GM12878 (cell line): ENCODE measurements around the gene RPS6KC1.

Source experiments
- CEBPB ChIP-seq, 2 experiments: fragments of 150-350 bp in 1 of 2; IDR thresholded peaks; 2 replicates each; pipeline ENCODE4 v1.6.1; 2012 to 2014; ENCODE audit warnings: low read depth in 2 of 2, low read length in 2 of 2, borderline replicate concordance in 1 of 2, inconsistent platforms in 1 of 2
- CHD2 ChIP-seq: IDR thresholded peaks from 2 replicates; pipeline ENCODE4 v1.6.1; 2011; ENCODE audit warnings: low read depth, low read length, improper control_type of control experiment, borderline replicate concordance
- CREB1 ChIP-seq: IDR thresholded peaks from 2 replicates; pipeline ENCODE4 v1.6.1; 2012; ENCODE audit warnings: low read depth, mild to moderate bottlenecking, inconsistent platforms
- KDM1A ChIP-seq: fragments of 200-600 bp; sonication (generic); IDR thresholded peaks from 2 replicates; pipeline ENCODE4 v1.6.1; 2016; ENCODE audit warnings: borderline replicate concordance
- POLR2A ChIP-seq: IDR thresholded peaks from 2 replicates; pipeline ENCODE4 v1.6.1; 2011; ENCODE audit warnings: low read depth, mild to moderate bottlenecking, low read length
- TCF12 ChIP-seq: IDR thresholded peaks from 2 replicates; pipeline ENCODE4 v1.6.1; 2011; ENCODE audit warnings: low read depth, mild to moderate bottlenecking, low read length
- YY1 ChIP-seq: IDR thresholded peaks from 2 replicates; pipeline ENCODE4 v1.6.1; 2011; ENCODE audit warnings: low read depth, mild to moderate bottlenecking, low read length
- TF ChIP-seq, protein P1 (sequence below): fragments of 450-650 bp; formaldehyde crosslinking; IDR thresholded peaks from 2 replicates; pipeline ENCODE4 v1.5.0; 2022; ENCODE audit warnings: mild to moderate bottlenecking, missing genetic modification characterization
- TF ChIP-seq, protein P2 (sequence below), 3 experiments: IDR thresholded peaks in 2 of 3; conservative IDR thresholded peaks in 1 of 3; 2 replicates each; pipeline ENCODE4 v1.5.1; 2011; ENCODE audit warnings: low read depth in 3 of 3, low read length in 3 of 3, mild to moderate bottlenecking in 3 of 3, control low read depth in 2 of 3, moderate library complexity in 2 of 3, inconsistent platforms in 1 of 3, mixed read lengths in 1 of 3; ENCODE audit not compliant: control insufficient read depth in 2 of 3, insufficient read depth in 1 of 3; ENCODE audit errors: extremely low read depth in 1 of 3

DNA sequence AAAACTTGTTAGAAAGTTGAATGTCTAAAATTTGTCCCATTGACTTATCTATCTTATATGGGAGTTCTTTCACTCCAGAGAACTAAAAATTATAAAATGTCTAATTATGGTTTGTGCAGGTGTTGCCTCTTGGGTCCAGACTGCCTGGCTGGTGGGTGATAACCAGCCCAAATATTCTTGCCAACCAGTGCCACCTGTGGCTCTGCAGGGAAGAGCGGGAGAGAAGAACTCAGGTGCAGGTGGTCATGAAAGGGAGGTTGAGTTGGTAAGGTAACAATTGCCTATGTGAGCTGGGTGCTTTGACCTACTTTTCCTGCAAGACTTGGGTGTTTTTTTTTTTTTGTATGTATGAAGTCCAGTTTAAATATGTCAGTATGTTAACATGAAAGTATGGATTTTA lies 10.2 kb downstream of the RPS6KC1 start:
- no peak for TF ChIP-seq CREB1
- TF ChIP-seq, protein P1, sequence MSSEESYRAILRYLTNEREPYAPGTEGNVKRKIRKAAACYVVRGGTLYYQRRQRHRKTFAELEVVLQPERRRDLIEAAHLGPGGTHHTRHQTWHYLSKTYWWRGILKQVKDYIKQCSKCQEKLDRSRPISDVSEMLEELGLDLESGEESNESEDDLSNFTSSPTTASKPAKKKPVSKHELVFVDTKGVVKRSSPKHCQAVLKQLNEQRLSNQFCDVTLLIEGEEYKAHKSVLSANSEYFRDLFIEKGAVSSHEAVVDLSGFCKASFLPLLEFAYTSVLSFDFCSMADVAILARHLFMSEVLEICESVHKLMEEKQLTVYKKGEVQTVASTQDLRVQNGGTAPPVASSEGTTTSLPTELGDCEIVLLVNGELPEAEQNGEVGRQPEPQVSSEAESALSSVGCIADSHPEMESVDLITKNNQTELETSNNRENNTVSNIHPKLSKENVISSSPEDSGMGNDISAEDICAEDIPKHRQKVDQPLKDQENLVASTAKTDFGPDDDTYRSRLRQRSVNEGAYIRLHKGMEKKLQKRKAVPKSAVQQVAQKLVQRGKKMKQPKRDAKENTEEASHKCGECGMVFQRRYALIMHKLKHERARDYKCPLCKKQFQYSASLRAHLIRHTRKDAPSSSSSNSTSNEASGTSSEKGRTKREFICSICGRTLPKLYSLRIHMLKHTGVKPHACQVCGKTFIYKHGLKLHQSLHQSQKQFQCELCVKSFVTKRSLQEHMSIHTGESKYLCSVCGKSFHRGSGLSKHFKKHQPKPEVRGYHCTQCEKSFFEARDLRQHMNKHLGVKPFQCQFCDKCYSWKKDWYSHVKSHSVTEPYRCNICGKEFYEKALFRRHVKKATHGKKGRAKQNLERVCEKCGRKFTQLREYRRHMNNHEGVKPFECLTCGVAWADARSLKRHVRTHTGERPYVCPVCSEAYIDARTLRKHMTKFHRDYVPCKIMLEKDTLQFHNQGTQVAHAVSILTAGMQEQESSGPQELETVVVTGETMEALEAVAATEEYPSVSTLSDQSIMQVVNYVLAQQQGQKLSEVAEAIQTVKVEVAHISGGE: no peak
- no peak for TF ChIP-seq CEBPB (IDR thresholded peaks at IDR 0.05; ENCODE audit: borderline replicate concordance in 1 of 2, low read depth in 2 of 2, low read length in 2 of 2)
- no peak for TF ChIP-seq TCF12
- no peak for TF ChIP-seq POLR2A
- no peak for TF ChIP-seq KDM1A
- TF ChIP-seq, protein P2, sequence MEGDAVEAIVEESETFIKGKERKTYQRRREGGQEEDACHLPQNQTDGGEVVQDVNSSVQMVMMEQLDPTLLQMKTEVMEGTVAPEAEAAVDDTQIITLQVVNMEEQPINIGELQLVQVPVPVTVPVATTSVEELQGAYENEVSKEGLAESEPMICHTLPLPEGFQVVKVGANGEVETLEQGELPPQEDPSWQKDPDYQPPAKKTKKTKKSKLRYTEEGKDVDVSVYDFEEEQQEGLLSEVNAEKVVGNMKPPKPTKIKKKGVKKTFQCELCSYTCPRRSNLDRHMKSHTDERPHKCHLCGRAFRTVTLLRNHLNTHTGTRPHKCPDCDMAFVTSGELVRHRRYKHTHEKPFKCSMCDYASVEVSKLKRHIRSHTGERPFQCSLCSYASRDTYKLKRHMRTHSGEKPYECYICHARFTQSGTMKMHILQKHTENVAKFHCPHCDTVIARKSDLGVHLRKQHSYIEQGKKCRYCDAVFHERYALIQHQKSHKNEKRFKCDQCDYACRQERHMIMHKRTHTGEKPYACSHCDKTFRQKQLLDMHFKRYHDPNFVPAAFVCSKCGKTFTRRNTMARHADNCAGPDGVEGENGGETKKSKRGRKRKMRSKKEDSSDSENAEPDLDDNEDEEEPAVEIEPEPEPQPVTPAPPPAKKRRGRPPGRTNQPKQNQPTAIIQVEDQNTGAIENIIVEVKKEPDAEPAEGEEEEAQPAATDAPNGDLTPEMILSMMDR (IDR thresholded peaks at IDR 0.05 in 2 of 3, conservative IDR thresholded peaks at IDR 0.05 in 1 of 3; ENCODE audit: control insufficient read depth in 2 of 3, extremely low read depth in 1 of 3, insufficient read depth in 1 of 3, low read depth in 3 of 3, low read length in 3 of 3): peak in 2 of 3 experiments; percentile 9 to 20; a peak in 1 of 6 replicates
- TF ChIP-seq YY1: no peak
- TF ChIP-seq CHD2: no peak
